Hepatocyte (in vitro differentiated cells): ENCODE measurements around the gene USP32. TPM values are rescaled to one million over a fixed set of nuclear protein-coding genes. Genes with fewer than 3 reads are reported as not detected.
A peak's percentile ranks its signal among the peaks of the same experiment; 100 is the strongest.

Experiments used
- DNase-seq: peaks from one replicate; pipeline ENCODE4 v3.0.0-alpha.2; 2016; ENCODE audit warnings: low spot score
- H2AFZ ChIP-seq: fragments of 200-600 bp; sonication (generic); 2 replicates; pipeline ENCODE4 v1.6.0; 2016; ENCODE audit warnings: antibody characterized with exemption, mild to moderate bottlenecking
- H3K27ac ChIP-seq: fragments of 200-600 bp; sonication (generic); 2 replicates; pipeline ENCODE4 v1.5.1; 2016; ENCODE audit warnings: mild to moderate bottlenecking
- H3K27me3 ChIP-seq: fragments of 200-600 bp; sonication (generic); 2 replicates; pipeline ENCODE4 v1.6.1; 2016
- H3K36me3 ChIP-seq: fragments of 200-600 bp; sonication (generic); replicated peaks from 2 replicates; pipeline ENCODE4 v1.5.1; 2016; ENCODE audit warnings: low read depth; ENCODE audit not compliant: insufficient read depth
- H3K4me1 ChIP-seq: fragments of 200-600 bp; sonication (generic); 2 replicates; pipeline ENCODE4 v1.5.1; 2016; ENCODE audit warnings: mild to moderate bottlenecking, moderate library complexity; ENCODE audit not compliant: insufficient read depth
- H3K4me2 ChIP-seq: fragments of 200-600 bp; sonication (generic); 2 replicates; pipeline ENCODE4 v1.6.0; 2016
- H3K4me3 ChIP-seq: fragments of 200-600 bp; sonication (generic); 2 replicates; pipeline ENCODE4 v1.5.1; 2016; ENCODE audit warnings: mild to moderate bottlenecking
- H3K79me2 ChIP-seq: fragments of 200-600 bp; sonication (generic); 2 replicates; pipeline ENCODE4 v1.6.0; 2017; ENCODE audit warnings: mild to moderate bottlenecking
- H3K9me2 ChIP-seq: fragments of 200-600 bp; sonication (generic); replicated peaks from 2 replicates; pipeline ENCODE4 v1.6.0; 2017; ENCODE audit warnings: mild to moderate bottlenecking; ENCODE audit not compliant: insufficient read depth
- H3K9me3 ChIP-seq: fragments of 200-600 bp; sonication (generic); 2 replicates; pipeline ENCODE4 v1.5.1; 2016; ENCODE audit warnings: low read depth, mild to moderate bottlenecking
- H4K20me1 ChIP-seq: fragments of 200-600 bp; sonication (generic); 2 replicates; pipeline ENCODE4 v1.6.0; 2016; ENCODE audit warnings: mild to moderate bottlenecking; ENCODE audit not compliant: insufficient read depth, poor library complexity, severe bottlenecking
- EZH2 ChIP-seq: fragments of 200-600 bp; sonication (generic); IDR thresholded peaks from 2 replicates; pipeline ENCODE4 v1.6.1; 2016; ENCODE audit warnings: antibody characterized with exemption, mild to moderate bottlenecking, borderline replicate concordance
- EZH2phosphoT487 ChIP-seq: fragments of 200-600 bp; sonication (generic); IDR thresholded peaks from one replicate; pipeline ENCODE4 v1.6.1; 2018; ENCODE audit warnings: antibody characterized with exemption, mild to moderate bottlenecking, low read depth, moderate library complexity; ENCODE audit not compliant: unreplicated experiment, severe bottlenecking
- WGBS: methylation state at CpG from one replicate; pipeline ENCODE4 v1.1.6; 2016; ENCODE audit warnings: low lambda C conversion rate; ENCODE audit errors: missing lambda C conversion rate; 5-methylcytosine and 5-hydroxymethylcytosine counted together
- polyA plus RNA-seq: library from polyadenylated mRNA; unstranded; fragments of >200 nt; fragmentation: Nextera tagmentation; extraction: Ambion mirVana; gene quantifications from 2 replicates; pipeline ENCODE4 v1.2.1, GENCODE V29; 2016
- total RNA-seq: library from RNA; depleted of rRNA; stranded (reverse); fragments of >200 nt; gene quantifications from 2 replicates; pipeline ENCODE4 v1.2.3, GENCODE V29; 2014
- TF ChIP-seq, protein P1 (sequence below): fragments of 200-600 bp; sonication (generic); IDR thresholded peaks from 2 replicates; pipeline ENCODE4 v1.5.1; 2016; ENCODE audit warnings: antibody characterized with exemption, mild to moderate bottlenecking; ENCODE audit not compliant: poor library complexity

USP32 gene
- total and polyA plus RNA-seq, 2 experiments from 2014 or later: 15.3 to 37.0 TPM

DNA sequence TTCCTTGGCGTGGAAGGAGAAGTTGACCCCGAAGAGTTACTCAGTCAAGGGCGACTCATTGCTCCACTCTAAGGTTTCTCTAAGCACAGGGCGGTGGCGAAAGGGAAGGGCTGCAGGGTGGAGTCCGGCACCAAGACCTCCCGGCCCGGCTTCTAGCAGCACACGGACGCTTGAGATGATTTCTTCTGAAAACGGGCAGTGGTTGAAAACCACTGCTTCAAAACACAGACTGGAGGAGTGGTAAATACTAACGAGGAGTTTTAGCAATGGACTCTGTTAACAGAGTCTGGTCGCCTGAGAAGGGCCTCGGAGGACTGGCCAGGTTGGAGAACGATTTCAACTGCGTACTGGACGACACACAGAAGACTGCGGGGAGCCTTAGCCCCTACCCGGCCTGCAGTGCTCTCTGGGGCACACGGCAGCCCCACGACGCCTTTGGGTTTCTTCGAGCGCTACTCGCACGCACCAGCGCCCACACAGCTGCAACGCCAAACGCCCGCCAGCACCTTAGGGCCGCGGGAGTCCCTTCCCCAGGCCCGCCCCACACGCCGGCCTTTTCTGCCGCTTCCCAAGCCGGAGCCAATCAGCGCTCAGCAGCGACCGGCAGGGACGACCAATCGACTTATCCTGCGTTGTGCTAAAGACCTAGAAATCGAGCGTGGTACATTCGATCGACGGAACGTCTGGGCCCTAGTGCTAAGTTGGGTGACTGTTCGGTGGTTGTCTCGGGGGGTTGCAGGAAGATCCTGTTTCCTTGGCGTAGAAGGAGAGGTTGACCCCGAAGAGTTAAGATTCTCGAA lies 256.6 kb downstream of the USP32 start:
- H3K4me1 ChIP-seq: peaks cover 9% of the 10 kb centered on the region
- peak; percentile 91 for DNase-seq
- no peaks in the 10 kb centered on the region for H3K79me2 ChIP-seq
- no peaks in the 10 kb centered on the region for H3K9me3 ChIP-seq
- TF ChIP-seq, protein P1, sequence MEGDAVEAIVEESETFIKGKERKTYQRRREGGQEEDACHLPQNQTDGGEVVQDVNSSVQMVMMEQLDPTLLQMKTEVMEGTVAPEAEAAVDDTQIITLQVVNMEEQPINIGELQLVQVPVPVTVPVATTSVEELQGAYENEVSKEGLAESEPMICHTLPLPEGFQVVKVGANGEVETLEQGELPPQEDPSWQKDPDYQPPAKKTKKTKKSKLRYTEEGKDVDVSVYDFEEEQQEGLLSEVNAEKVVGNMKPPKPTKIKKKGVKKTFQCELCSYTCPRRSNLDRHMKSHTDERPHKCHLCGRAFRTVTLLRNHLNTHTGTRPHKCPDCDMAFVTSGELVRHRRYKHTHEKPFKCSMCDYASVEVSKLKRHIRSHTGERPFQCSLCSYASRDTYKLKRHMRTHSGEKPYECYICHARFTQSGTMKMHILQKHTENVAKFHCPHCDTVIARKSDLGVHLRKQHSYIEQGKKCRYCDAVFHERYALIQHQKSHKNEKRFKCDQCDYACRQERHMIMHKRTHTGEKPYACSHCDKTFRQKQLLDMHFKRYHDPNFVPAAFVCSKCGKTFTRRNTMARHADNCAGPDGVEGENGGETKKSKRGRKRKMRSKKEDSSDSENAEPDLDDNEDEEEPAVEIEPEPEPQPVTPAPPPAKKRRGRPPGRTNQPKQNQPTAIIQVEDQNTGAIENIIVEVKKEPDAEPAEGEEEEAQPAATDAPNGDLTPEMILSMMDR: no peak
- no peak for TF ChIP-seq EZH2phosphoT487
- no peak for TF ChIP-seq EZH2
- WGBS: 5% methylated on average over 42 of the region's 54 CpGs
- peaks cover 27% of the 10 kb centered on the region for H3K27me3 ChIP-seq
- no peaks in the 10 kb centered on the region for H4K20me1 ChIP-seq
- peak overlapping the region; percentile 88 for H3K4me2 ChIP-seq
- peak overlapping the region; percentile 72 for H2AFZ ChIP-seq
- no peaks in the 10 kb centered on the region for H3K36me3 ChIP-seq
- H3K27ac ChIP-seq: peak overlapping the region; percentile 50
- H3K9me2 ChIP-seq: no peaks in the 10 kb centered on the region
- H3K4me3 ChIP-seq: peak overlapping the region; percentile 62

DNA sequence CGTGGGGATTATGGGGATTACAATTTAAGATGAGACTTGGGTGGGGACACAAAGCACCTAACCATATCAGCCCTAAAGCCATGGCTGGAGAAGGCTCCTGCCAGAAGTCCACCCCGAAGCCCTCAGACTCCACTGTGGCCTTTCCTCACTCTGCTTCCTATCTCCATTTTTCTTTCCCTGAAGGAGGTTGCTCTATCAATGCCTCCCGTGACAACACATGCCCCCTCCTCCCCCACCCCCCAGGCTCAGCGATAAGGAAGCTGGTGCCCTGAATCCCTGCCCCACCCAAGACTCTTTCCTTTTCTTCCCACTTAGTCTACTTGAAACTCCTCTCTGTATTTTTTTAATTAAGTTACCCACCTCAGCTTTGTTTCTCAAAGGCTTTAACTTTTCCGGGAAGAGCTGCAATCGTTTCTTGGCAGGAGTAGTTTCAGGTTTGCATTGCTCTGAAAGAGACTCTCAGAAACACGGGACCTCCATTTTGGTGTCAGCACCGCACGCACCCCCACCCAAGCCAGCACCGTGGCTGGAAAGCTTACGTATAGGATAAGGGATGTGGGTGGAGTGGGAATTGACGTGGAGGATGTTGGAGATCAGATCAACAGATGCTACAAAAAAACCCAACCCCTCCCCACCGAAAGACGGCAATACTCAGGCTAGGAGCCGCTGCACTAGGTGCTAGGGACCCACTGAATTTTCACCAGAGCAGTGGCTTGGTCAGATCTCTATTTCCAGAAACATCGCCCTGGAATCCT lies 257.4 kb downstream of the USP32 start:
- peak overlapping the region; percentile 72 for H2AFZ ChIP-seq
- H3K27ac ChIP-seq: peak overlapping the region; percentile 50
- no peaks in the 10 kb centered on the region for H3K9me2 ChIP-seq
- peak overlapping the region; percentile 88 for H3K4me2 ChIP-seq
- H3K4me1 ChIP-seq: peaks cover 8% of the 10 kb centered on the region
- H3K27me3 ChIP-seq: peaks cover 21% of the 10 kb centered on the region
- H3K36me3 ChIP-seq: no peaks in the 10 kb centered on the region
- DNase-seq: no peak
- no peaks in the 10 kb centered on the region for H3K79me2 ChIP-seq
- H3K4me3 ChIP-seq: peak overlapping the region; percentile 62
- H3K9me3 ChIP-seq: no peaks in the 10 kb centered on the region
- 15% methylated on average over 16 of the region's 16 CpGs for WGBS
- TF ChIP-seq, protein P1: no peak
- TF ChIP-seq EZH2phosphoT487 (no peak), EZH2 (no peak)
- H4K20me1 ChIP-seq: no peaks in the 10 kb centered on the region

DNA sequence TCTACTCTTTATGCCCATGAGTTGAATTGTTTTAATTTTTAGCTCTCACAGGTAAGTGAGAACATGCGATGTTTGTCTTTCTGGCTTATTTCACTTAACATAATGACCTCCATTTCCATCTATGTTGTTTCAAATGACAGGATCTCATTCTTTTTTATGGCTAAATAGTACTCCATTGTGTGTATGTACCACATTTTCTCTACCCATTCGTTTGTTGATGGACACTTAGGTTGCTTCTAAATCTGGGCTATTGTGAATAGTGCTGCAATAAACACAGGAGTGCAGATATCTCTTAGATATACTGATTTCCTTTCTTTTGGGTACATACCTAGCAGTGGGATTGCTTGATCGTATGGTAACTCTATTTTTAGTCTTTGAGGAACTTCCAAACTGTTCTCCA lies 261.5 kb downstream of the USP32 start:
- TF ChIP-seq EZH2phosphoT487: no peak
- TF ChIP-seq EZH2: no peak
- TF ChIP-seq, protein P1: no peak
- Histone ChIP-seq H3K27ac (no peak overlapping the region), H3K9me2 (no peaks in the 10 kb centered on the region), H3K4me2 (no peak overlapping the region), H2AFZ (no peak overlapping the region), H4K20me1 (no peaks in the 10 kb centered on the region), H3K9me3 (no peaks in the 10 kb centered on the region), H3K79me2 (no peaks in the 10 kb centered on the region), H3K4me1 (peaks cover 4% of the 10 kb centered on the region), H3K36me3 (no peaks in the 10 kb centered on the region), H3K4me3 (no peak overlapping the region), H3K27me3 (no peaks in the 10 kb centered on the region)
- no peak for DNase-seq
- 89% methylated on average over 3 of the region's 3 CpGs for WGBS
